Effector CD8-positive, alpha-beta T cell (primary cell): ENCODE measurements around the gene USP24.

Source experiments
- DNase-seq: peaks from one replicate; lab custom pipeline; 2025; lab: John Stamatoyannopoulos, UW

Gene USP24

DNA sequence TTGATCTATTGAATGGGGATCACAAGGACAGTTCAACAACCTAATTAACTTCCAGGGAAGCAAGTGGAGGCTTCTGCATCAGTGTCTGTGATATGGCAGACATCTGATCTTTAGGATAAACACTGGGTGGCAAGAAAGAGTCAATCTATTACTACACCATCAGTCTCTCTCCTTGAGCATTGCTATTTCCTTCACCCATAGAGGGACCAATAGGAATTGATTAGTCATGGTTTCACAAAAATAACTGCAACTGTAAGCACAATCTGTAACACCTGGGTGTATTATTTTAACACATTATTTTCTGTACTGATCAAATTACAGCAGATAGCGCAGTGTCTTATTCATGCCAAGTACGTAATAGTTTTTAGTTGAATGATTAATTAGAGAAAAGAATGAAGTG is 50.3 kb downstream of the USP24 start:
- no peak for DNase-seq

DNA sequence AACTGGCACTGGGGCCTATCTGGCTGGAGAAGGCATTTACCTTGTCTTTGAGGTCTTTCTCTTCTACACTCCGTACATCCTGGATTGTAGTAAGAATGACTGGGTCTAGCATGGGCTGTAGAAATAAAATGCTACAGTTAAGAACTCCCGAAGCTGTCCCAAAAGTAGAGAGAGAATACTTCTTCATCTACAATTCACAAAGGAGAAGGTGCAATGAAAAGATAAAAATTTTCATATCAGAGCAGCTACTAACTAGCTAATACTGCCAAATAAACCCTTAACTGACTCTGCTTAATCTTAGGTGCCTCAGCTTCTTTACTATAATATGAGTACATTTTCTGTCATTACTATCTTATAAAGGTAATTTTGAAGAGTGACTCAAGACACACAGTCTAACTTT is 55.6 kb downstream of the USP24 start:
- no peak for DNase-seq

- no peak for DNase-seq
Observed at GRCh38 chr1:55156608-55157007, 58.6 kb downstream of the USP24 start.

DNA sequence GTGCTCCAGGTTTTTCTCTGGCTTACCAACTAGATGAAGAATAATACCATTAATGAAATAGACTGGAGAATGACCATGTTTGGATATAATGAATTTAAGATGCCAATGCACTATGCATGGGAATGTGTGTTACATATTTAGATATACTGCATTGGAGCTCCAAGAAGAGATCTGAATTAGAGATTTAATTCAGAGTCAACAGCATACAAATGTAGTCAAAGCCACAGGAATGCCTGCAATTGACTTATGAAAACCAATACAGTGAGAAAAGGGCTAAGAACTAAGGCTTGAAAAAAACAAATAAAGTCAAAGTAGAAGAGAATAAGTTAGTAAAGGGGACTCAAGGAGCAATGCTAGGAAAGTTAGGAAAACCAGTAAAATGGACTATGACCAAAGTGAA is 59.1 kb downstream of the USP24 start:
- no peak for DNase-seq

DNA sequence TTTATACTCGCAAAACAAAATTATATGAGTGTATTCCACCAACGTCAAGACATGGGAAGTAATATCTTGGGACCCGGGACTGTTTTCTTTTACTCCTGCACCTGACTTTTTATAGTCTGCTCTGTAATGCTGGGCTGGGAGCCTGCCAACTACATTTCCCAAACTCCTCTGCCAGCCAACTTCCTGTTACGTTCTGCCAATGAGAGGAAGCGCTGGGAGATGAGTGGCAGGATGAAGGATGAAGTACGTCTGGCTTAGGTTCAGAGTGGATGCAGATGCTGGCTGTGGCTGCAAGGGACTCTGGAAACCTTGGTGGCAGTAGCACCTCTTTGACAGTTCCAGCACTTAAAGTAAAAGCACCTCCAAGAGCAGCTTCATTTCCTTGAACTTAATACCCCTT is 59.6 kb downstream of the USP24 start:
- no peak for DNase-seq

- no peak for DNase-seq
Observed at GRCh38 chr1:55154616-55155015, 60.5 kb downstream of the USP24 start.

DNA sequence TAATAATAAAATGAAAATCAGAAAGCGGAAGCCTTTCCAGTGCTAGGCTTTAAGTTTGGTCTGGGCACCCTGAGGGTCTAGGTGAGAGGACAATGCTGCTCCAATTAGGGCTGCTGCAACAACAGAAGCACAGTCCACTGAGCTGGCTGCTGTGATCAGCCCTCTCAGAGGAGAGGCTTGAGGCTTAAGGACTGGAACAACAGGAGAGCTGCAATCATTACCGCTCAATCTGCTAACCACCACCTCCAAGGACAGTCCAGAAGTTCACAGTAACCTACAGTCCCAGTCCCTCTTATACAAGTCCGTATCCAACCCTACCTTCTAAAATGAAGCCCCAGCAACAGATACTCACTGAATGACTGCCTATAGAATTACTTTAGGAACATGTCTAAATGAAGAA is 62.1 kb downstream of the USP24 start:
- DNase-seq, result no peak

GRCh38 chr1:55150880-55151588 is 64.1 kb downstream of the USP24 start:
- no peak for DNase-seq

- DNase-seq, result no peak
Observed at GRCh38 chr1:55148676-55149075, 66.5 kb downstream of the USP24 start.

DNA sequence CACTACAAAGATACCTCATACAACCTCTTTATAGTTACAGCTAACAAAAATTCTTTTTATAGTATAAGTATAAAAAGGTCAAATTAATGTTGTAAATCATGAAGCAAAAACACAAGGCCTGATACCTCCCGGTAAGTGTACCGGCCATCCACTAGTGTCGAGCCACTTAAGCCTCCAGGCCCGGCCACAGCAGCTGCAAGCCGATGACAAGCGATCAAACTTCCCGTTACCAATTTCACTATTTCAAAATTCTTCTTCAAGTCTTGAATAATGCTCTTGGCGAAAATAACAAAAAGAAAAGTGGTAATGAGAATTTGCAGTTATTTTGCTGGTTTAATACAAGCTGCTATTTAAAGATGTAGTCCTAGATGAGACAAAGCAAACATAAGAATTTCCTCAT is 67.6 kb downstream of the USP24 start:
- DNase-seq, result no peak

GRCh38 chr1:55146781-55147180 is 68.4 kb downstream of the USP24 start:
- DNase-seq, result no peak

GRCh38 chr1:55144886-55145285 is 70.3 kb downstream of the USP24 start:
- DNase-seq, result no peak

DNA sequence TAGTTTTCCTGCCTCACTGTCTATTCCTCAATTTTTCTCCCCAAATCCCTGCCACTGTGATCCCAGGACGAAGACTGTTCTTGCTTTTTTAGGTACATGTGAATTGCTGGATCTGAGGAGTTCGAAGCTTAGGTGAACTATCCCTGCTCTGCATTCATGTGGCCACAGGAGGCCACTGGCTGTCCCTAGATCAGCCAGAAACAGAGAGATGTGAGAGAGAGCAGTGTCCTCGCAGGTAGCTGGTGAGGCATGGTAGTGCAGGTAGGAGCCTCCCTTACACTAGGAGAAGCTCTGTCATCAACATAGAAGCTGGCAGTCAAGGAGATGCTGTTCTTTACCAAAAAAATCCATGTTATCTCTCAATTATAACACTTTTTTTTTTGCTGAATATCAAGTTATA is 71.5 kb downstream of the USP24 start:
- DNase-seq, result no peak

DNA sequence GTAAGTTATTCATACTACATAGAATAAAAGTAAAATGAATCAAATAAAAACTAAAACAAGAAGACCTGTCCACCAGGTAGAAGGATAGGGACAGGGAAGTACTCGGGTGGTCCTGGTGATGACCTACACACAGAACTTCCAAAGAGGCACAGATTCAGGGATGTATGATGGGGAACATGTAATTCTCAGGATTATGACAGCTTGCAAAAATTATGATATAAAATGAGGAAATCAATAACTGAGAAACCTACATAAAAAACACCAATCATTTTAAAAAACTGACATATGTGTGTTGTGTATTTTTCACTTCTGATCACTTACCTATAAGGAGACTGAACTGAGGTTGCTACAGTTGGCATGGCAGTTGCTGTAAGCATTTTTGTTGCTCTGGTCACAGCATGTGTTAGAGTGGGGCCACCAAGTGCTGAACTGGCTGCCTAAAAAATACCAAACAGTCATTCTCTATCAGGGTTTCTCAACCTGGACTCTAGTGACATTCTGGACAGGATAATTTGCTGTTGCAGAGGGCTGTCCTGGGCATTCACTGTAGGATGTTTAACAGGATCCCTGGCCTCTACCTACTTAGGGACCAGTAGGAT is 73.8 kb downstream of the USP24 start:
- no peak for DNase-seq

GRCh38 chr1:55140546-55140983 is 74.6 kb downstream of the USP24 start:
- DNase-seq, result peak; percentile 39

DNA sequence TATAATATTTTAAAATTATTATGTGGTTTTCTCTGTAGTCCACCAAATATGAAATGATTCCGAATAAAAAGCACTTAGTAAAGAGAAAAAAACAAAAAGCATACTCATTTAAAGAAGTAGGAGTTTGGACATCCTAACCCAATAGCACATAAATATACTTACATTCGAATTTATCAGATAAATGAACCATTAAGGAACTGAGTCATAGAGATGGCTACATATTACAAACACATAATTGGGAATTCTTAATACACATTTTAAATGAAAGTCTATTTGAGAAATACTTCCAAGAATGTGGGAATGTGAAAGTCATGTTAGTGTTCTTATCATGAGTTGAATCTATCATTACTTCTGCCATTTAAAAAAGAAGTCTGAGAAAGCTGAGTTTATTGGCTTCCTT is 75.0 kb downstream of the USP24 start:
- DNase-seq, result no peak

DNA sequence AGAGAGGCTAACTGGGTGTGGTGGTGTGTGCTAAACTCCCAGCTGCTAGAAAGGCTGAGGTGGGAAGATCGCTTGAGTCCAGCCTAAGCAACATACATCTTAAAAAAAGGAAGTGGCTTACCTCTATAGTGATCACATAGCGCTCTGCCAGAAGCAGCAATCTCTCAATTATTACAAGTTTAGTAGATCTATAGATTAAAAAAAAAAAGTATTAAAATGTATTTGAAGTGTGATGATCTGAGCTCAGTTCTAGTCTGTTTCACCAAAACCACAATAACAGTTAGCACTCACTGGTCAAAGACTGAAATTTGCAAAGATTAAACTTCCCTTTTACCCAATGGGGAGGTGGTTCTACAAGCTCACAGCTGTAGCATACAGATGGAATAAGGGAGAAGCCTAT is 76.3 kb downstream of the USP24 start:
- no peak for DNase-seq

- no peak for DNase-seq
Observed at GRCh38 chr1:55134152-55134808, 80.9 kb downstream of the USP24 start.

DNA sequence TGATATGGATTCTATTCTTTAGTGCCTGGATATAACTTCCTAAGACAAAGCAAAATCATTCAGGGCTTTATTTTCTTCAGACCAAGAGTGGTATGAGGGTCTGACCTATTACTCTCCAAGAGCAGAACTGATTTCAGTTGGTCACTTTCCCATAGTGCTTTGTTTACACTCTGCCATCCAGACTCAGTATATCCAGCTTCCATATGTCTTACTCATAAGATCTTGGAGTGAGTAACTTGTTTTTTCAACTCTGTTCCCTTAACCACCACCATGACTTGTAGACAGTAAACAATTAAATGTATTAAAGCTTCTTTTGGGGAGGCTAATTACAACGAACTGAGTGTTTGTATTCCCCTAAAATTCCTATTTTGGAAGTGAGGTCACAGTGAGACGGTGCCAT is 83.4 kb downstream of the USP24 start:
- no peak for DNase-seq

DNA sequence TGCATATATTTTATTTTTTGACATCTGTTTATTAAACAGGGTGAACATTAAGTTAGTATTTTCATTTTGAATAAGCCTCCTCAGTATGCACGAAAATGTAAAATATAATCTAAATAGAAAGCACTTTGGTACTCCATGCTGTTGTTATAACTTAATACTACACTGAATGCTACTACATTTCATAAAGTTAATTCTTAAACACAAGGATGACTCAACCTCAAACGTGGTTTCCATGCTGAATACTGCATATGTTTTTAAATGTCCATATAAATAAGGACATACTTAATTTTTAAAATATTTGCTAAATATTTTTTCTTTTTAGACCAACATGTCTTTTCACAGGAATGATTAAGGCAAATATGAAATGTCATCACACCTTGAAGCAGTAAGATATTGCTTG is 83.9 kb downstream of the USP24 start:
- no peak for DNase-seq

DNA sequence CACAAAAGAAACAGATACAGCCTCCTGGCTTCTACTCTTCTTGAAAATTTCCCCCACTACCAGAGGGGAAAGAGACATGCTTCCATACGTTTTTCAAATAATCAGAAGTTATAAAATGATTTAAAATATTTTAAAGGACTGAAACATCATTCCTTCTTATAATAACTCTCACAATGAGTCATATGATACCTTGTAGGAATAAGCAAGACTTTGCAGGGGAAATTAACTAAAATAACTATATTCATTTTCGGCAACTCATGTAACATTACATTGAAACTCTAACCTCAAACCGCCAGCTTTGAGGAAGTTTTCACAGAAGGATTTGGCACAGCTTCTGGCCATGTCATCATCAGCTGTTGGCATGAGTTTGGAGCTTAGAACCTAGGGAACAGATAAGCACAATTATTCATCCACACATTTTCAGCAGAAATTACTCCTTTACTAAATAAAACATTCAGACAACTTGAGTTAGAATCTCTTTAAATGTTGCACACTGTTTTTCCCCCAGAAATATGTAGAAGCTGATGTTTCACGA is 85.9 kb downstream of the USP24 start:
- no peak for DNase-seq

DNA sequence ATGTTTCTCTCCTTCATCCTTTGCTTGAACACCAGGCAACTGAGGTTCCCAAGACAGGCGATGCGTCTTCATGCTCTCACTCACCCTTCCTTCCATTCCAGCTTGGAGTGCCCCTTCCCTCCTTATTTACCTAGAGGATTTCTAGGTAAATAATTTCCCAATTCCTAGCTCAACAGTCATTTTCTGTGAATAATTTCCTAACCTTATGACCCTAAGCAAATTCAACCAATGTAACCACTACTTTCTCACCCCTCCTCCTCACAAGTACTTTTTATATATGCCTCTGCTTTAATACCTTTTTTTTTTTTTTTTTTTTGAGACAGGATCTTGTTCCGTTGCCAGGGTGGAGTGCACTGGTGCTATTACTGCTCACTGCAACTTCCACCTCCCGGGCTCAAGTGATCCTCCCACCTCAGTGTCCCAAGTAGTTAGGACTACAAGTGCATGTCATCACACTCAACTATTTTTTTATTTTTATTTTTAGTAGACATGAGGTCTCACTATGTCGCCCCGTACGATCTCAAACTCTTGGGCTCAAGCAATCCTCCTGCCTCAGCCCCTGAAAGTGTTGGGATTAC is 86.7 kb downstream of the USP24 start:
- DNase-seq, result no peak

DNA sequence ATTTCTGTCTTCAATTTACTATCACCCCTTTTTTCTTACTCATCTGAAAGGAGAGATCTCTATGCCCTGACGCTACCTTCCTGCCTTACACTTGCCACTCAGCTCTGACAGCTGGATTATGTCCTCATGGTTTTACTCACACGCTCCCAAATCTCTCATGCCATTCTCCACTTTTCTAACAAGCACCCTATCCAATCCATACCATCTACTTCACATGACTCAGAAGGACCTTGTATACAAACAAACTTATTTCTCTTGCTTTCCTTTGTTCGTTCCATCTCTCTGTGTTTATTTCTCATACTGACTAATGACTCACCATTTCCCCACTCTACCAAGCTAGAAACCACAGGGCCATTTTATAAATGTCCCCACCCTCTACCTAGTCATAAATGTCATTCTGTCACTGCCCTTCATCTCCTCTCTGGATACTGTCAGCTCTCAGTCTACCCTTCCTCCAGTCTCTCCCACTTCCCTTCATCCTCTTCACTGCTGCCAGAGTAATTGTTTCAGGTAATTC is 87.3 kb downstream of the USP24 start:
- DNase-seq, result no peak
